Endothelial cell (in vitro differentiated cells): ENCODE results near the gene ELAVL1. TPM values are rescaled to one million over a fixed set of nuclear protein-coding genes. Genes with fewer than 3 reads are reported as not detected.

Source experiments
- DNase-seq: peaks from one replicate; pipeline ENCODE4 v3.0.0; 2021; ENCODE audit warnings: low spot score
- H3K27ac Mint-ChIP-seq: one replicate; pipeline ENCODE4 v1.8.0; 2021; ENCODE audit warnings: mixed read lengths, inconsistent platforms; ENCODE audit not compliant: unreplicated experiment
- H3K27me3 Mint-ChIP-seq: one replicate; pipeline ENCODE4 v1.8.0; 2021; ENCODE audit warnings: mild to moderate bottlenecking, moderate library complexity, mixed read lengths, inconsistent platforms; ENCODE audit not compliant: unreplicated experiment
- H3K36me3 Mint-ChIP-seq: one replicate; pipeline ENCODE4 v1.8.0; 2021; ENCODE audit warnings: mild to moderate bottlenecking, low read depth, mixed read lengths, inconsistent platforms; ENCODE audit not compliant: unreplicated experiment
- H3K4me1 Mint-ChIP-seq: one replicate; pipeline ENCODE4 v1.8.0; 2021; ENCODE audit warnings: mild to moderate bottlenecking, mixed read lengths, inconsistent platforms; ENCODE audit not compliant: unreplicated experiment
- H3K4me3 Mint-ChIP-seq: one replicate; pipeline ENCODE4 v1.8.0; 2021; ENCODE audit warnings: mild to moderate bottlenecking, mixed read lengths, inconsistent platforms; ENCODE audit not compliant: unreplicated experiment
- H3K9me3 Mint-ChIP-seq: one replicate; pipeline ENCODE4 v1.8.0; 2021; ENCODE audit warnings: mixed read lengths, inconsistent platforms; ENCODE audit not compliant: unreplicated experiment
- CTCF ChIP-seq: fragments of 200-600 bp; sonication (generic); IDR thresholded peaks from one replicate; pipeline ENCODE4 v1.5.0; 2021; ENCODE audit warnings: antibody characterized with exemption; ENCODE audit not compliant: unreplicated experiment
- total RNA-seq: library from RNA; stranded (reverse); fragmentation: NEBNext Ultra II Directional; extraction: Animal tissue kit (Norgen Biotek cat#: 25700); gene quantifications from one replicate; pipeline ENCODE4 v1.2.1, GENCODE V29; 2021; ENCODE audit not compliant: unreplicated experiment

Gene ELAVL1
- total RNA-seq, 1 donor from 2014 or later = 135 TPM

GRCh38 chr19:7942981-7943443 is 62.4 kb downstream of the ELAVL1 start:
- TF ChIP-seq CTCF = no peak
- DNase-seq = no peak
- Mint-ChIP-seq H3K27ac (peak overlapping the region; percentile 86), H3K27me3 (peaks cover 16% of the 10 kb centered on the region), H3K36me3 (peaks cover 14% of the 10 kb centered on the region), H3K4me3 (peak overlapping the region; percentile 93), H3K4me1 (no peaks in the 10 kb centered on the region), H3K9me3 (no peaks in the 10 kb centered on the region)

- DNase-seq = no peak
- no peak for TF ChIP-seq CTCF
- H3K4me1 Mint-ChIP-seq = no peaks in the 10 kb centered on the region
- H3K9me3 Mint-ChIP-seq = no peaks in the 10 kb centered on the region
- peaks cover 14% of the 10 kb centered on the region for H3K36me3 Mint-ChIP-seq
- H3K4me3 Mint-ChIP-seq = peak overlapping the region; percentile 9
- no peak overlapping the region for H3K27ac Mint-ChIP-seq
- peaks cover 16% of the 10 kb centered on the region for H3K27me3 Mint-ChIP-seq
These were observed 63.4 kb downstream of the ELAVL1 start for GRCh38 chr19:7941895-7942596.

GRCh38 chr19:7940841-7941240 is 64.6 kb downstream of the ELAVL1 start:
- H3K4me3 Mint-ChIP-seq = peak overlapping the region; percentile 52
- H3K4me1 Mint-ChIP-seq = no peaks in the 10 kb centered on the region
- DNase-seq = no peak
- no peaks in the 10 kb centered on the region for H3K9me3 Mint-ChIP-seq
- peaks cover 12% of the 10 kb centered on the region for H3K27me3 Mint-ChIP-seq
- peak overlapping the region; percentile 48 for H3K27ac Mint-ChIP-seq
- H3K36me3 Mint-ChIP-seq = peaks cover 14% of the 10 kb centered on the region
- TF ChIP-seq CTCF = no peak

DNA sequence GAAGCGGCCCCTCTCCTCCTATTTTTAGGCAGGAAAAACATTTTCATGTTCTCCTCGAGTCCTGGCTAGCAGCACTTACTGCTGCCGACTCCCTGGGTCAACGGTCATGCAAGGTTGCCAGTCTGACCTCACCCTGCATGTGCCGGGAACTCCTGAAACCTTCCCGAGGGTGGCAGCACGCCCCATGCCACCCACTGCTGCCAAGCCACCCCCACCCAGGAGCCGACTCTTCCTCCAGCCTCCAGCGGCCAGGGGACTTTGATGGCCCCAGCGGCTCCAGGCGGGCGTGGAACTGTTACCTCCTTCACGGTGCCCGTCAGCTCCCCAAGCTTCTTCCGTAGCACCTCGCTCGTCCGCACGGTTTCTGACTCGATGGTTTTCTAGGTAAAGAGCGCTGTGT is 70.7 kb downstream of the ELAVL1 start:
- H3K4me3 Mint-ChIP-seq = no peak overlapping the region
- no peak for DNase-seq
- peaks cover 2% of the 10 kb centered on the region for H3K27me3 Mint-ChIP-seq
- H3K4me1 Mint-ChIP-seq = no peaks in the 10 kb centered on the region
- peaks cover 8% of the 10 kb centered on the region for H3K36me3 Mint-ChIP-seq
- no peak for TF ChIP-seq CTCF
- H3K9me3 Mint-ChIP-seq = no peaks in the 10 kb centered on the region
- peak overlapping the region; percentile 52 for H3K27ac Mint-ChIP-seq

- H3K4me3 Mint-ChIP-seq = no peak overlapping the region
- H3K27ac Mint-ChIP-seq = no peak overlapping the region
- no peaks in the 10 kb centered on the region for H3K9me3 Mint-ChIP-seq
- H3K27me3 Mint-ChIP-seq = peaks cover 2% of the 10 kb centered on the region
- H3K36me3 Mint-ChIP-seq = peaks cover 8% of the 10 kb centered on the region
- DNase-seq = no peak
- TF ChIP-seq CTCF = no peak
- H3K4me1 Mint-ChIP-seq = no peaks in the 10 kb centered on the region
These were observed 71.4 kb downstream of the ELAVL1 start for GRCh38 chr19:7933828-7934725.
